ENCODE data around the gene SLC6A6.

DNA sequence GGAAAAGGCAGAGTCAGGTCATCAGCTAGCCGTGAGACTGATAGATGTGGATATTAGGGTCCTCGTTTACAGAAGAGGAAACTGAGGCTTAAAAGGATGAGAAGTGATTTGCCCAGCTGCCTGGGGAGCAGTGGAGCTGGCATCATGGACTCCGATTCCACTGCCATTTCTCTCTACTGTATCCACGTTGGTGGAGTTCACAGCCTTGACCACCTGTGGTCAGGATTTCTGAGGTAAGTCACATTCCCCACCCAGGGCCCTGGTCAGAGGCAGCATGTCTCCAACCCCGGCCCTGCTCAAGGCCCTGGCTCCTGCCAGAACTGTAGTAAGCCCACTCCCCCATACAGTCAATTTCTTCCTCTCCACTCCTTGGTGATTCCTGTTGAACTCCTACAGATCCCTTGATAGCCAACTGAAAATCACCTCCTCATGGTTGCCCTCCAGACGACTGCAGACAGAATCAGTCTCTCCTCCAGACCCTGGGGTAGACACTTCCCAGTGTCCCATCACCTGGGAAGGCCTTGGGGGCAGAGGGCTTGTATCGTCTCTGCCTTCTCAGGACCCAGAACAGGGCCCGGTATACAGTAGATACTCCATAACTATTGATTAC is 41.2 kb upstream of the SLC6A6 start:
- TF ChIP-seq GATA2 (IDR thresholded peaks at IDR 0.05; ENCODE audit: low read depth, low read length) (no peak), GATA3 (IDR thresholded peaks at IDR 0.05; ENCODE audit: low read depth, low read length) (no peak)

All from SH-SY5Y (cell line).